Measurements from ENCODE around the gene BRD7.

The BRD7 gene

GRCh38 chr16:50329446-50330189, 39.2 kb downstream of the BRD7 start:
- Histone ChIP-seq H3F3A (ENCODE audit: insufficient read depth, low read length) (peaks cover 5% of the 10 kb centered on the region; the same call in 1 of the 2 replicates), H3K4me3 (ENCODE audit: low read length) (no peak overlapping the region), H3K9ac (ENCODE audit: low read length) (no peak overlapping the region), H2AFZ (ENCODE audit: low read length) (no peak overlapping the region), H3K36me3 (replicated peaks; ENCODE audit: insufficient read depth, low read length) (peaks cover 4% of the 10 kb centered on the region; the same call in 1 of the 2 replicates), H3K9me3 (replicated peaks; ENCODE audit: insufficient read depth, low read length) (no peaks in the 10 kb centered on the region), H3K4me2 (ENCODE audit: low read depth, low read length) (no peak overlapping the region), H3K9me2 (replicated peaks; ENCODE audit: insufficient read depth, low read length) (no peaks in the 10 kb centered on the region), H3K4me1 (ENCODE audit: low read length) (peaks cover 11% of the 10 kb centered on the region), H4K20me1 (ENCODE audit: insufficient read depth, low read length) (no peaks in the 10 kb centered on the region), H3K27me3 (replicated peaks; ENCODE audit: insufficient read depth, low read length) (no peaks in the 10 kb centered on the region), H3K27ac (ENCODE audit: low read length) (no peak overlapping the region), H3K79me2 (ENCODE audit: low read length) (peaks cover 14% of the 10 kb centered on the region; the same call in 1 of the 2 replicates)
- no peak for DNase-seq
- TF ChIP-seq EZH2phosphoT487 (IDR thresholded peaks at IDR 0.05; ENCODE audit: low read length) (no peak), CTCF (IDR thresholded peaks at IDR 0.05; ENCODE audit: low read length) (no peak), EZH2 (optimal IDR thresholded peaks at IDR 0.05; ENCODE audit: low read depth, low read length) (no peak)

- Histone ChIP-seq H3K27ac (ENCODE audit: low read length) (peak overlapping the region; percentile 57), H3K27me3 (replicated peaks; ENCODE audit: insufficient read depth, low read length) (no peaks in the 10 kb centered on the region), H2AFZ (ENCODE audit: low read length) (no peak overlapping the region), H4K20me1 (ENCODE audit: insufficient read depth, low read length) (no peaks in the 10 kb centered on the region), H3K79me2 (ENCODE audit: low read length) (peaks cover 7% of the 10 kb centered on the region; the same call in 1 of the 2 replicates), H3F3A (ENCODE audit: insufficient read depth, low read length) (peaks cover 5% of the 10 kb centered on the region; the same call in 1 of the 2 replicates), H3K4me1 (ENCODE audit: low read length) (peaks cover 13% of the 10 kb centered on the region), H3K9ac (ENCODE audit: low read length) (peak overlapping the region; percentile 9; the same call in 1 of the 2 replicates), H3K36me3 (replicated peaks; ENCODE audit: insufficient read depth, low read length) (peaks cover 5% of the 10 kb centered on the region; the same call in 1 of the 2 replicates), H3K4me3 (ENCODE audit: low read length) (no peak overlapping the region), H3K9me3 (replicated peaks; ENCODE audit: insufficient read depth, low read length) (no peaks in the 10 kb centered on the region), H3K4me2 (ENCODE audit: low read depth, low read length) (peak overlapping the region; percentile 20; the same call in 1 of the 2 replicates), H3K9me2 (replicated peaks; ENCODE audit: insufficient read depth, low read length) (no peaks in the 10 kb centered on the region)
- peak; percentile 79 for DNase-seq
- TF ChIP-seq CTCF (IDR thresholded peaks at IDR 0.05; ENCODE audit: low read length) (peak; percentile 83), EZH2 (optimal IDR thresholded peaks at IDR 0.05; ENCODE audit: low read depth, low read length) (no peak)
Measured at GRCh38 chr16:50326835-50327465, 41.8 kb downstream of the BRD7 start.

- no peaks in the 10 kb centered on the region for H4K20me1 ChIP-seq (ENCODE audit: insufficient read depth, low read length)
- TF ChIP-seq EZH2 (optimal IDR thresholded peaks at IDR 0.05; ENCODE audit: low read depth, low read length) = no peak
- TF ChIP-seq CTCF (IDR thresholded peaks at IDR 0.05; ENCODE audit: low read length) = no peak
- no peak for TF ChIP-seq EZH2phosphoT487 (IDR thresholded peaks at IDR 0.05; ENCODE audit: low read length)
- no peak overlapping the region for H3K9ac ChIP-seq (ENCODE audit: low read length)
- DNase-seq = no peak
- no peak overlapping the region for H3K27ac ChIP-seq (ENCODE audit: low read length)
- no peak overlapping the region for H2AFZ ChIP-seq (ENCODE audit: low read length)
- peaks cover 5% of the 10 kb centered on the region; the same call in 1 of the 2 replicates for H3K36me3 ChIP-seq (replicated peaks; ENCODE audit: insufficient read depth, low read length)
- peaks cover 5% of the 10 kb centered on the region; the same call in 1 of the 2 replicates for H3F3A ChIP-seq (ENCODE audit: insufficient read depth, low read length)
- no peaks in the 10 kb centered on the region for H3K9me3 ChIP-seq (replicated peaks; ENCODE audit: insufficient read depth, low read length)
- H3K4me1 ChIP-seq (ENCODE audit: low read length) = peaks cover 13% of the 10 kb centered on the region
- no peaks in the 10 kb centered on the region for H3K27me3 ChIP-seq (replicated peaks; ENCODE audit: insufficient read depth, low read length)
- H3K79me2 ChIP-seq (ENCODE audit: low read length) = 0 out of 2 replicates have a peak, but pooled peaks cover 2% of the 10 kb centered on the region
- no peaks in the 10 kb centered on the region for H3K9me2 ChIP-seq (replicated peaks; ENCODE audit: insufficient read depth, low read length)
- H3K4me3 ChIP-seq (ENCODE audit: low read length) = no peak overlapping the region
- no peak overlapping the region for H3K4me2 ChIP-seq (ENCODE audit: low read depth, low read length)
Measured at GRCh38 chr16:50326264-50326663, 42.5 kb downstream of the BRD7 start.

Measured in MM.1S (cell line).